ENCODE results near the gene ZNF205. TPM values are rescaled to one million over a fixed set of nuclear protein-coding genes. Genes with fewer than 3 reads are reported as not detected.

The ZNF205 gene
- total and polyA plus RNA-seq, 2 of the 13 experiments (the other 11 are each of a cell fraction or from before 2014, with no cell fraction given), result 5.8 to 10.2 TPM

DNA sequence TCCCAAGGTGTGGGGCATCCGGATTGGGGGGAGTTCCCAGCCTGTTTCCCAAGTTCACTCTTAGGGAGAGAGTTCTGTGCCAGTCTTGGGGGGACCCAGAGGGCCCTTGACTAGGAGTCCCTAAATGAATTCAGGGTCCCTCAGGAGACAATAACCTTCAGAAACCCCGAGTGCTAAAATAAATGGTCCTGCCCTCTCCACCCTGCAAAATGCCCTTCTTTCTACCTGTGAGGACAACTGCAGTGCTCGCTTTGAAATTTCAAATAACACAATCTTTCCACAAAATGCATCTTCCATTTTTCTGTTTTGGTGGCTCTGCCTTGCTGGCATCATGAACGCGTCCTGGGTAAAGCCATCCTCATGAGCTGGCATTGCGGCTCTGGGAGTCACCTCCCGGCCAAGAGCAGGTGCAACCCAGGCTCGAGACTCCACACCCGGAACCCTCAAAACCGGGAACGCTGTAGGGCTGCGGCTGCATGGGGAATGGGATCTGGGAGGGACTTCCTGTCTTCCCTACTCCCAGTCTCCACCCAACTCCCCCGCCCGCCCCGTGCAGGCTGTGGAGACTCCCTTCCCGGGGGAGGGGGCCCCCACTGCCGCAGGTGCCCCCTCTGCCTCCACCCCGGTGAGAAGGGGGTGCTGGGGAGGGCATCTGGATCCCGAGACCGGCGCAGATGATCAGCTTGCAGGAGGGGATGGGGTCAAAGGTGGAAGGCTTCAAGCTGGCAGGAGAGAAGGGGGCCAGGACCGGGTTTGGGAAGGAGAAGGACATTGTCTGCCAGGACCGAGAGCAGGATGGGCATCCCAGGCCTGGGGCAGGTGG is at the start of gene ZNF205 (continued):
- TF ChIP-seq, protein P1, sequence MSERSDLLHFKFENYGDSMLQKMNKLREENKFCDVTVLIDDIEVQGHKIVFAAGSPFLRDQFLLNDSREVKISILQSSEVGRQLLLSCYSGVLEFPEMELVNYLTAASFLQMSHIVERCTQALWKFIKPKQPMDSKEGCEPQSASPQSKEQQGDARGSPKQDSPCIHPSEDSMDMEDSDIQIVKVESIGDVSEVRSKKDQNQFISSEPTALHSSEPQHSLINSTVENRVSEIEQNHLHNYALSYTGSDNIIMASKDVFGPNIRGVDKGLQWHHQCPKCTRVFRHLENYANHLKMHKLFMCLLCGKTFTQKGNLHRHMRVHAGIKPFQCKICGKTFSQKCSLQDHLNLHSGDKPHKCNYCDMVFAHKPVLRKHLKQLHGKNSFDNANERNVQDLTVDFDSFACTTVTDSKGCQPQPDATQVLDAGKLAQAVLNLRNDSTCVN (CRISPR knock-in tag; IDR thresholded peaks at IDR 0.05; ENCODE audit: borderline replicate concordance), result peak; percentile 59; the same call in 1 of the 2 replicates
- TF ChIP-seq, protein P2, sequence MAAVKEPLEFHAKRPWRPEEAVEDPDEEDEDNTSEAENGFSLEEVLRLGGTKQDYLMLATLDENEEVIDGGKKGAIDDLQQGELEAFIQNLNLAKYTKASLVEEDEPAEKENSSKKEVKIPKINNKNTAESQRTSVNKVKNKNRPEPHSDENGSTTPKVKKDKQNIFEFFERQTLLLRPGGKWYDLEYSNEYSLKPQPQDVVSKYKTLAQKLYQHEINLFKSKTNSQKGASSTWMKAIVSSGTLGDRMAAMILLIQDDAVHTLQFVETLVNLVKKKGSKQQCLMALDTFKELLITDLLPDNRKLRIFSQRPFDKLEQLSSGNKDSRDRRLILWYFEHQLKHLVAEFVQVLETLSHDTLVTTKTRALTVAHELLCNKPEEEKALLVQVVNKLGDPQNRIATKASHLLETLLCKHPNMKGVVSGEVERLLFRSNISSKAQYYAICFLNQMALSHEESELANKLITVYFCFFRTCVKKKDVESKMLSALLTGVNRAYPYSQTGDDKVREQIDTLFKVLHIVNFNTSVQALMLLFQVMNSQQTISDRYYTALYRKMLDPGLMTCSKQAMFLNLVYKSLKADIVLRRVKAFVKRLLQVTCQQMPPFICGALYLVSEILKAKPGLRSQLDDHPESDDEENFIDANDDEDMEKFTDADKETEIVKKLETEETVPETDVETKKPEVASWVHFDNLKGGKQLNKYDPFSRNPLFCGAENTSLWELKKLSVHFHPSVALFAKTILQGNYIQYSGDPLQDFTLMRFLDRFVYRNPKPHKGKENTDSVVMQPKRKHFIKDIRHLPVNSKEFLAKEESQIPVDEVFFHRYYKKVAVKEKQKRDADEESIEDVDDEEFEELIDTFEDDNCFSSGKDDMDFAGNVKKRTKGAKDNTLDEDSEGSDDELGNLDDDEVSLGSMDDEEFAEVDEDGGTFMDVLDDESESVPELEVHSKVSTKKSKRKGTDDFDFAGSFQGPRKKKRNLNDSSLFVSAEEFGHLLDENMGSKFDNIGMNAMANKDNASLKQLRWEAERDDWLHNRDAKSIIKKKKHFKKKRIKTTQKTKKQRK (IDR thresholded peaks at IDR 0.05; ENCODE audit: low read length), result no peak
- TF ChIP-seq ZNF883 (CRISPR knock-in tag; IDR thresholded peaks at IDR 0.05; ENCODE audit: not compliant biosample characterization) (peak; percentile 47), ATF7-NPFF (CRISPR knock-in tag; IDR thresholded peaks at IDR 0.05; ENCODE audit: low read depth) (peak; percentile 73), HDAC2 (CRISPR knock-in tag; IDR thresholded peaks at IDR 0.05) (peak; percentile 68; the same call in 1 of the 2 replicates), ZNF615 (CRISPR knock-in tag; IDR thresholded peaks at IDR 0.05; ENCODE audit: borderline replicate concordance) (0 out of 2 replicates have a peak, but pooled peaks have one; percentile 76), EP300 (IDR thresholded peaks at IDR 0.05; ENCODE audit: low read depth in 2 of 2, low read length in 2 of 2) (0 out of 4 replicates have a peak, but pooled peaks have one; percentile 5 to 21), EP300 (CRISPR knock-in tag; IDR thresholded peaks at IDR 0.05; ENCODE audit: borderline replicate concordance) (no peak), MTF1 (CRISPR knock-in tag; IDR thresholded peaks at IDR 0.05) (no peak), SIN3A (IDR thresholded peaks at IDR 0.05; ENCODE audit: borderline replicate concordance, low read depth, low read length) (peak; percentile 95), KDM5B (CRISPR knock-in tag; IDR thresholded peaks at IDR 0.05; ENCODE audit: borderline replicate concordance) (peak; percentile 84; the same call in 1 of the 2 replicates), ZNF530 (CRISPR knock-in tag; IDR thresholded peaks at IDR 0.05; ENCODE audit: low read depth) (no peak), HMG20B (CRISPR knock-in tag; conservative IDR thresholded peaks at IDR 0.05) (0 out of 2 replicates have a peak, but pooled peaks have one; percentile 34), TCF7 (IDR thresholded peaks at IDR 0.05; ENCODE audit: low read depth) (no peak), BCL6 (CRISPR knock-in tag; IDR thresholded peaks at IDR 0.05) (0 out of 2 replicates have a peak, but pooled peaks have one; percentile 39), KLF6 (CRISPR knock-in tag; IDR thresholded peaks at IDR 0.05) (no peak), ZNF768 (CRISPR knock-in tag; IDR thresholded peaks at IDR 0.05) (peak; percentile 61), RFXANK (CRISPR knock-in tag; IDR thresholded peaks at IDR 0.05) (no peak), HDAC1 (CRISPR knock-in tag; IDR thresholded peaks at IDR 0.05) (peak; percentile 91)
- TF ChIP-seq, protein P3, sequence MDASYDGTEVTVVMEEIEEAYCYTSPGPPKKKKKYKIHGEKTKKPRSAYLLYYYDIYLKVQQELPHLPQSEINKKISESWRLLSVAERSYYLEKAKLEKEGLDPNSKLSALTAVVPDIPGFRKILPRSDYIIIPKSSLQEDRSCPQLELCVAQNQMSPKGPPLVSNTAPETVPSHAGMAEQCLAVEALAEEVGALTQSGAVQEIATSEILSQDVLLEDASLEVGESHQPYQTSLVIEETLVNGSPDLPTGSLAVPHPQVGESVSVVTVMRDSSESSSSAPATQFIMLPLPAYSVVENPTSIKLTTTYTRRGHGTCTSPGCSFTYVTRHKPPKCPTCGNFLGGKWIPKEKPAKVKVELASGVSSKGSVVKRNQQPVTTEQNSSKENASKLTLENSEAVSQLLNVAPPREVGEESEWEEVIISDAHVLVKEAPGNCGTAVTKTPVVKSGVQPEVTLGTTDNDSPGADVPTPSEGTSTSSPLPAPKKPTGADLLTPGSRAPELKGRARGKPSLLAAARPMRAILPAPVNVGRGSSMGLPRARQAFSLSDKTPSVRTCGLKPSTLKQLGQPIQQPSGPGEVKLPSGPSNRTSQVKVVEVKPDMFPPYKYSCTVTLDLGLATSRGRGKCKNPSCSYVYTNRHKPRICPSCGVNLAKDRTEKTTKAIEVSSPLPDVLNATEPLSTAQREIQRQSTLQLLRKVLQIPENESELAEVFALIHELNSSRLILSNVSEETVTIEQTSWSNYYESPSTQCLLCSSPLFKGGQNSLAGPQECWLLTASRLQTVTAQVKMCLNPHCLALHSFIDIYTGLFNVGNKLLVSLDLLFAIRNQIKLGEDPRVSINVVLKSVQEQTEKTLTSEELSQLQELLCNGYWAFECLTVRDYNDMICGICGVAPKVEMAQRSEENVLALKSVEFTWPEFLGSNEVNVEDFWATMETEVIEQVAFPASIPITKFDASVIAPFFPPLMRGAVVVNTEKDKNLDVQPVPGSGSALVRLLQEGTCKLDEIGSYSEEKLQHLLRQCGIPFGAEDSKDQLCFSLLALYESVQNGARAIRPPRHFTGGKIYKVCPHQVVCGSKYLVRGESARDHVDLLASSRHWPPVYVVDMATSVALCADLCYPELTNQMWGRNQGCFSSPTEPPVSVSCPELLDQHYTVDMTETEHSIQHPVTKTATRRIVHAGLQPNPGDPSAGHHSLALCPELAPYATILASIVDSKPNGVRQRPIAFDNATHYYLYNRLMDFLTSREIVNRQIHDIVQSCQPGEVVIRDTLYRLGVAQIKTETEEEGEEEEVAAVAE (CRISPR knock-in tag; IDR thresholded peaks at IDR 0.05; ENCODE audit: borderline replicate concordance), result peak; percentile 94; the same call in 1 of the 2 replicates

Data from HepG2 (cell line).